H1 (cell line): ENCODE data around the gene POMT2. TPM values are rescaled to one million over a fixed set of nuclear protein-coding genes. Genes with fewer than 3 reads are reported as not detected.
A peak's percentile ranks its signal among the peaks of the same experiment; 100 is the strongest.

Source experiments
- CTCF ChIA-PET: fragments of 300-600 bp; sonication (Branson Sonifier 250); formaldehyde crosslinking; loops from one replicate; lab custom pipeline; 2021; ENCODE audit not compliant: partially characterized antibody; lab: Charles Lee
- POLR2A ChIA-PET: fragments of 300-600 bp; sonication (Branson Sonifier 250); formaldehyde crosslinking; loops from one replicate; lab custom pipeline; 2021; ENCODE audit warnings: inconsistent platforms; ENCODE audit not compliant: partially characterized antibody; lab: Charles Lee
- DNase-seq, 2 experiments: peaks; one replicate each; pipeline versions ENCODE4 v3.0.0 to v3.0.0-alpha.2; 2010 to 2022; ENCODE audit warnings: low spot score in 2 of 2, low read depth in 1 of 2, mixed read lengths in 1 of 2
- FAIRE-seq: peaks from 2 replicates; lab custom pipeline; 2011; peaks lifted over from hg19 to GRCh38; lab: Jason Lieb, UNC
- H2AFZ ChIP-seq: 2 replicates; pipeline ENCODE4 v1.8.1; 2012; ENCODE audit warnings: low read length, inconsistent platforms
- H2AK5ac ChIP-seq: 2 replicates; pipeline ENCODE4 v1.6.1; 2013; ENCODE audit warnings: low read depth, low read length
- H2BK120ac ChIP-seq: replicated peaks from 2 replicates; pipeline ENCODE3; 2013; ENCODE audit warnings: low read depth, low read length, inconsistent platforms
- H2BK12ac ChIP-seq: 2 replicates; pipeline ENCODE4 v1.6.1; 2013; ENCODE audit warnings: low read depth, low read length
- H2BK15ac ChIP-seq: 2 replicates; pipeline ENCODE4 v1.6.1; 2013; ENCODE audit warnings: low read length
- H2BK20ac ChIP-seq: 2 replicates; pipeline ENCODE4 v1.6.1; 2013; ENCODE audit warnings: low read length
- H2BK5ac ChIP-seq: 2 replicates; pipeline ENCODE4 v1.6.1; 2013; ENCODE audit warnings: low read depth, low read length
- H3K14ac ChIP-seq: 2 replicates; pipeline ENCODE4 v1.6.1; 2013; ENCODE audit warnings: inconsistent platforms; ENCODE audit not compliant: insufficient read length
- H3K18ac ChIP-seq: 2 replicates; pipeline ENCODE4 v1.6.1; 2013; ENCODE audit warnings: low read length; ENCODE audit errors: extremely low read depth
- H3K23ac ChIP-seq: 2 replicates; pipeline ENCODE4 v1.6.1; 2013; ENCODE audit warnings: inconsistent platforms; ENCODE audit not compliant: insufficient read length
- H3K23me2 ChIP-seq: 2 replicates; pipeline ENCODE4 v1.6.1; 2013; ENCODE audit warnings: low read depth, low read length
- H3K27ac ChIP-seq: 2 replicates; pipeline ENCODE4 v1.6.1; 2011; ENCODE audit warnings: low read depth, low read length, inconsistent platforms
- H3K27me3 ChIP-seq, 4 experiments: replicated peaks in 1 of 4; 1 replicate in 1 of 4; 2 replicates in 3 of 4; pipeline versions ENCODE4 v1.6.1 to v1.8.1; 2011 to 2013; ENCODE audit warnings: low read length in 3 of 4, mild to moderate bottlenecking in 3 of 4, inconsistent platforms in 2 of 4, mixed read lengths in 2 of 4, moderate library complexity in 1 of 4; ENCODE audit not compliant: control insufficient read depth in 3 of 4, insufficient read depth in 3 of 4; ENCODE audit errors: extremely low read depth in 1 of 4
- H3K36me3 ChIP-seq, 4 experiments: 2 replicates each; pipeline versions ENCODE4 v1.6.1 to v1.8.1; 2011 to 2013; ENCODE audit warnings: mild to moderate bottlenecking in 4 of 4, low read length in 3 of 4, moderate library complexity in 2 of 4, control low read depth in 1 of 4, inconsistent platforms in 1 of 4; ENCODE audit not compliant: insufficient read depth in 4 of 4, control insufficient read depth in 2 of 4
- H3K4ac ChIP-seq: replicated peaks from 2 replicates; pipeline ENCODE3; 2013; ENCODE audit warnings: low read length, low read depth, mixed read lengths, inconsistent platforms; ENCODE audit not compliant: insufficient read length
- H3K4me1 ChIP-seq, 4 experiments: replicated peaks in 1 of 4; 1 replicate in 1 of 4; 2 replicates in 3 of 4; pipeline versions ENCODE4 v1.6.1 to v1.8.1; 2011 to 2013; ENCODE audit warnings: low read length in 3 of 4, inconsistent platforms in 2 of 4, mixed read lengths in 1 of 4; ENCODE audit not compliant: insufficient read depth in 4 of 4, control insufficient read depth in 3 of 4
- H3K4me2 ChIP-seq, 2 experiments: 2 replicates each; pipeline versions ENCODE4 v1.6.1 to v1.8.1; 2011 to 2013; ENCODE audit warnings: low read depth in 2 of 2, low read length in 2 of 2, control low read depth in 1 of 2, inconsistent platforms in 1 of 2, mild to moderate bottlenecking in 1 of 2; ENCODE audit not compliant: insufficient read depth in 1 of 2
- H3K4me3 ChIP-seq, 4 experiments: fragments of 200-600, 300-600 bp in 1 of 4; sonication (generic), shearing (Covaris generic), sonication (Bioruptor Twin) in 1 of 4; 2 replicates each; pipeline versions ENCODE4 v1.5.1 to v1.8.1; 2011 to 2016; ENCODE audit warnings: low read length in 4 of 4, low read depth in 3 of 4, control low read depth in 2 of 4, inconsistent platforms in 2 of 4, mild to moderate bottlenecking in 2 of 4, mixed read lengths in 1 of 4, moderate library complexity in 1 of 4; ENCODE audit not compliant: insufficient read depth in 2 of 4; ENCODE audit errors: extremely low read depth in 1 of 4
- H3K56ac ChIP-seq: replicated peaks from 2 replicates; pipeline ENCODE3; 2013; ENCODE audit warnings: low read depth, mild to moderate bottlenecking, mixed read lengths, low read length, inconsistent platforms; ENCODE audit not compliant: insufficient read length
- H3K79me1 ChIP-seq: 2 replicates; pipeline ENCODE4 v1.6.1; 2013; ENCODE audit warnings: low read depth, low read length, control low read depth
- H3K79me2 ChIP-seq, 2 experiments: 2 replicates each; pipeline versions ENCODE4 v1.6.1 to v1.8.1; 2012 to 2013; ENCODE audit warnings: low read length in 2 of 2, mild to moderate bottlenecking in 2 of 2, inconsistent platforms in 1 of 2; ENCODE audit not compliant: insufficient read depth in 2 of 2, control insufficient read depth in 1 of 2
- H3K9ac ChIP-seq, 4 experiments: replicated peaks in 1 of 4; 1 replicate in 1 of 4; 2 replicates in 3 of 4; pipeline versions ENCODE4 v1.6.1 to v1.8.1; 2011 to 2013; ENCODE audit warnings: low read depth in 3 of 4, low read length in 3 of 4, control low read depth in 2 of 4, mild to moderate bottlenecking in 2 of 4, moderate library complexity in 2 of 4, inconsistent platforms in 1 of 4; ENCODE audit errors: extremely low read depth in 1 of 4
- H3K9me3 ChIP-seq, 2 experiments: 2 replicates each; pipeline versions ENCODE4 v1.6.1 to v1.8.1; 2012 to 2013; ENCODE audit warnings: mild to moderate bottlenecking in 2 of 2, moderate library complexity in 2 of 2, control low read depth in 1 of 2, inconsistent platforms in 1 of 2, low read depth in 1 of 2, low read length in 1 of 2, mixed read lengths in 1 of 2; ENCODE audit not compliant: insufficient read depth in 2 of 2
- H4K20me1 ChIP-seq, 2 experiments: replicated peaks in 1 of 2; 2 replicates each; pipeline versions ENCODE3 to v1.8.1; 2011 to 2013; ENCODE audit warnings: inconsistent platforms in 2 of 2, low read length in 2 of 2, mild to moderate bottlenecking in 1 of 2; ENCODE audit not compliant: insufficient read depth in 2 of 2, control insufficient read depth in 1 of 2
- H4K5ac ChIP-seq: 2 replicates; pipeline ENCODE4 v1.6.1; 2013; ENCODE audit warnings: low read length, low read depth, mixed read lengths, inconsistent platforms; ENCODE audit not compliant: insufficient read length
- H4K8ac ChIP-seq: 2 replicates; pipeline ENCODE4 v1.8.0; 2013; ENCODE audit warnings: mild to moderate bottlenecking, moderate library complexity, low read length, inconsistent platforms; ENCODE audit not compliant: insufficient read depth; ENCODE audit errors: extremely low read depth
- H4K91ac ChIP-seq: replicated peaks from 2 replicates; pipeline ENCODE3; 2013; ENCODE audit warnings: low read length, mixed read lengths, inconsistent platforms; ENCODE audit not compliant: insufficient read length
- EP300 ChIP-seq, 2 experiments: IDR thresholded peaks; 1 replicate in 1 of 2; 2 replicates in 1 of 2; pipeline ENCODE4 v1.6.1; 2011 to 2012; ENCODE audit warnings: low read depth in 2 of 2, low read length in 2 of 2, mild to moderate bottlenecking in 2 of 2, borderline replicate concordance in 1 of 2, inconsistent platforms in 1 of 2, moderate library complexity in 1 of 2
- MAFK ChIP-seq: IDR thresholded peaks from 2 replicates; pipeline ENCODE4 v1.6.1; 2012; ENCODE audit warnings: low read depth, mild to moderate bottlenecking, improper control_type of control experiment, low read length
- RAD21 ChIP-seq, 2 experiments: IDR thresholded peaks in 1 of 2; conservative IDR thresholded peaks in 1 of 2; 2 replicates each; pipeline ENCODE4 v1.6.1; 2011; ENCODE audit warnings: low read depth in 2 of 2, low read length in 2 of 2, improper control_type of control experiment in 1 of 2, inconsistent platforms in 1 of 2, mild to moderate bottlenecking in 1 of 2, moderate library complexity in 1 of 2
- RFX5 ChIP-seq: IDR thresholded peaks from 2 replicates; pipeline ENCODE4 v1.6.1; 2011; ENCODE audit warnings: low read depth, low read length, improper control_type of control experiment, borderline replicate concordance
- RXRA ChIP-seq: IDR thresholded peaks from 2 replicates; pipeline ENCODE4 v1.6.1; 2011; ENCODE audit warnings: low read depth, mild to moderate bottlenecking, low read length, moderate library complexity; ENCODE audit not compliant: insufficient read depth
- SIRT6 ChIP-seq: IDR thresholded peaks from one replicate; pipeline ENCODE4 v1.7.1; 2012; ENCODE audit warnings: low read length, inconsistent platforms
- WGBS, 2 experiments: shearing (Covaris generic) in 1 of 2; methylation state at CpG; one replicate each; pipeline versions ENCODE4 v1.1.6 to v1.1.7; 2013 to 2015; ENCODE audit warnings: low lambda C conversion rate in 2 of 2, mixed read lengths in 2 of 2, inconsistent platforms in 1 of 2, low coverage in 1 of 2, missing lambda C conversion rate in 1 of 2; ENCODE audit not compliant: insufficient replicate concordance in 2 of 2, insufficient coverage in 1 of 2, insufficient read length in 1 of 2; ENCODE audit errors: extremely low coverage in 1 of 2, missing lambda C conversion rate in 1 of 2; 5-methylcytosine and 5-hydroxymethylcytosine counted together
- polyA plus RNA-seq, 7 experiments: library from polyadenylated mRNA; depleted of rRNA in 3 of 7; stranded (reverse) in 5 of 7; unstranded in 2 of 7; fragments of >200 nt in 5 of 7; fragments of 200-250 nt in 2 of 7; gene quantifications; 1 replicate in 5 of 7; 2 replicates in 1 of 7; 4 replicates in 1 of 7; pipeline versions ENCODE4 v1.2.1 to v1.2.3, GENCODE V29; 2011 to 2013; ENCODE audit warnings: missing spikeins in 2 of 7, mixed read lengths in 2 of 7
- total RNA-seq: library from RNA; stranded (reverse); fragmentation: NEBNext Ultra II Directional; extraction: Animal tissue kit (Norgen Biotek cat#: 25700); gene quantifications from 2 replicates; pipeline ENCODE4 v1.2.1, GENCODE V29; 2021

POMT2 gene
- total and polyA plus RNA-seq, 2 of the 8 experiments (the other 6 are each of a cell fraction or from before 2014, with no cell fraction given): 20.8 to 44.9 TPM

- H2BK12ac ChIP-seq: peak overlapping the region; percentile 27; the same call in 1 of the 2 replicates
- H2AFZ ChIP-seq: no peak overlapping the region
- H2BK120ac ChIP-seq: no peak overlapping the region
- H3K9ac ChIP-seq: no peak overlapping the region
- H3K56ac ChIP-seq: no peak overlapping the region
- H2BK20ac ChIP-seq: peak overlapping the region; percentile 93; the same call in 1 of the 2 replicates
- FAIRE-seq (no peak), DNase-seq (no peak)
- H2BK5ac ChIP-seq: 0 out of 2 replicates have a peak overlapping the region, but pooled peaks have one; percentile 52
- no peak overlapping the region for H3K27ac ChIP-seq
- no peak overlapping the region for H3K4ac ChIP-seq
- no peak overlapping the region; the same call in 1 of the 2 replicates for H4K8ac ChIP-seq
- H3K14ac ChIP-seq: no peak overlapping the region
- ChIA-PET CTCF (interaction anchor here (0.7 to 7.4 kb wide), 12 partner anchors 11 to 86 kb away, joined by 3 to 75 read pairs (median 4); no protein-coding TSS in a partner anchor), POLR2A (no interaction called here)
- 85% methylated on average over 14 of the region's 14 CpGs; no CpG with 5 or more reads in 1 of the 2 experiments for WGBS, 2 experiments
- H3K23me2 ChIP-seq: 0 out of 2 replicates have a peak, but pooled peaks cover 2% of the 10 kb centered on the region
- H2AK5ac ChIP-seq: no peak overlapping the region
- no peaks in the 10 kb centered on the region for H3K79me2 ChIP-seq
- no peaks in the 10 kb centered on the region for H3K79me1 ChIP-seq
- H3K9me3 ChIP-seq: no peaks in the 10 kb centered on the region
- no peak overlapping the region for H4K5ac ChIP-seq
- H2BK15ac ChIP-seq: peak overlapping the region; percentile 100
- H3K4me3 ChIP-seq: no peak overlapping the region
- no peaks in the 10 kb centered on the region for H4K20me1 ChIP-seq
- H3K27me3 ChIP-seq: no peaks in the 10 kb centered on the region
- H3K23ac ChIP-seq: no peak overlapping the region
- no peak overlapping the region for H3K4me2 ChIP-seq
- H4K91ac ChIP-seq: no peak overlapping the region
- H3K36me3 ChIP-seq: no peaks in the 10 kb centered on the region
- H3K18ac ChIP-seq: no peak overlapping the region; the same call in 1 of the 2 replicates
- TF ChIP-seq RAD21 (IDR thresholded peaks at IDR 0.05 in 1 of 2, conservative IDR thresholded peaks at IDR 0.05 in 1 of 2; ENCODE audit: low read depth in 2 of 2, low read length in 2 of 2) (no peak), RFX5 (no peak), SIRT6 (no peak), EP300 (IDR thresholded peaks at IDR 0.05; ENCODE audit: borderline replicate concordance in 1 of 2, low read depth in 2 of 2, low read length in 2 of 2) (no peak), MAFK (no peak), RXRA (no peak)
- peaks cover 13 to 32% (median 18%) of the 10 kb centered on the region in 4 experiments for H3K4me1 ChIP-seq
Measured at GRCh38 chr14:77225892-77226557, 94.7 kb downstream of the POMT2 start.
